Suprapubic skin (tissue), 4 donors: ENCODE results near the gene PSTPIP2.

ENCODE experiments used
- CTCF ChIP-seq, 2 donors: fragments of 200-600 bp in 1 of 2; fragments of 450-650 bp in 1 of 2; sonication (generic) in 1 of 2; IDR thresholded peaks; one replicate each; pipeline ENCODE4 v1.5.1; 2016 to 2019; ENCODE audit warnings: antibody characterized with exemption in 2 of 2, mild to moderate bottlenecking in 1 of 2, moderate library complexity in 1 of 2
- EP300 ChIP-seq: sonication (generic); formaldehyde crosslinking; IDR thresholded peaks from one replicate; pipeline ENCODE4 v1.6.1; 2017; ENCODE audit warnings: antibody characterized with exemption
- POLR2AphosphoS5 ChIP-seq, 3 donors: sonication (generic); formaldehyde crosslinking; IDR thresholded peaks; one replicate each; pipeline ENCODE4 v1.6.1; 2017; ENCODE audit warnings: antibody characterized with exemption in 3 of 3

GRCh38 chr18:45958730-45959129 is 113.3 kb downstream of the PSTPIP2 start:
- TF ChIP-seq EP300 (no peak), CTCF (IDR thresholded peaks at IDR 0.05) (no peak), POLR2AphosphoS5 (IDR thresholded peaks at IDR 0.05) (no peak)
